Measurements from ENCODE around the gene CLMP.
"Not testable (repeated sequence)": the region's sequence is repeated elsewhere in the genome, so short reads cannot be mapped to it uniquely, and the experiment has no call there.

Gene CLMP

GRCh38 chr11:123143476-123143875, 51.6 kb downstream of the CLMP start:
- TF ChIP-seq CTCF (conservative IDR thresholded peaks at IDR 0.05), result no peak
- H3K27ac ChIP-seq, result no peak overlapping the region

GRCh38 chr11:123139206-123139605, 55.8 kb downstream of the CLMP start:
- TF ChIP-seq CTCF (conservative IDR thresholded peaks at IDR 0.05), result no peak
- H3K27ac ChIP-seq, result no peak overlapping the region

- no peak for TF ChIP-seq CTCF (conservative IDR thresholded peaks at IDR 0.05)
- H3K27ac ChIP-seq, result no peak overlapping the region
Measured at GRCh38 chr11:123137431-123138224, 57.4 kb downstream of the CLMP start.

GRCh38 chr11:123135863-123136446, 59.1 kb downstream of the CLMP start:
- H3K27ac ChIP-seq, result no peak overlapping the region
- no peak for TF ChIP-seq CTCF (conservative IDR thresholded peaks at IDR 0.05)

GRCh38 chr11:123132881-123133280, 62.2 kb downstream of the CLMP start:
- no peak overlapping the region for H3K27ac ChIP-seq
- no peak for TF ChIP-seq CTCF (conservative IDR thresholded peaks at IDR 0.05)

- not testable (repeated sequence) for H3K27ac ChIP-seq
Measured at GRCh38 chr11:123132034-123132766, 62.8 kb downstream of the CLMP start.

GRCh38 chr11:123129920-123130319, 65.1 kb downstream of the CLMP start:
- TF ChIP-seq CTCF (conservative IDR thresholded peaks at IDR 0.05), result no peak
- H3K27ac ChIP-seq, result no peak overlapping the region
